Stimulated activated naive CD4-positive, alpha-beta T cell treated with Interleukin-2 at 50 U/mL for 16 hours (primary cell): ENCODE results near the gene ANKRD44.

Experiments
- DNase-seq: peaks from one replicate; lab custom pipeline; 2025; lab: John Stamatoyannopoulos, UW

Gene ANKRD44

DNA sequence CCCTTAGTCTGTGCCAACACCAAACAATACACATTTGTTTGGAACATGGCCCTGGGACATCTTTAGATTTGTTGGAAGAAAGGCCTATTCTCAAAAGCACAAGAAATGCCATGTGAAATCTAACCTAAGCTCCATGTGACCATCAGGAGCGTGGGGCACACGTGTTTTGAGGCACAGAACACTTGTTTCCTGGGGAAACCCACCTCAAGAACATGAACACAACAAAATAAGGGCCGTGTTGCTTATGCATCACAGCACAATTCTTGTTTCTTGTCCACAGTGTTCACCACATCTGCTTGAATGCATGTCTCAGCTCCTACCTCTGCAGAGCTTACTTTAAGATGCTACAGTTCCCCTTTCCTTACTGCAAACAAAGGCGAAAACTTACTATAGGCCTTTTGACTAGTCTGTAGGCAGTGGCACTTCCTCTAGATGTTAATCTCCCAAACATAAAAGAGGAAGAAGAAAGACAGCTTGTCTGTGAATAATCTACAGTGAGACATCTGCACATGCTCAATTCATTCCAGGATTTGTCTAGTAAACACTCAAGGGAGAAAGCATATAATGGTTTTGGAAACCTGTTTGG, 165.0 kb downstream of the ANKRD44 start:
- DNase-seq, result no peak

DNA sequence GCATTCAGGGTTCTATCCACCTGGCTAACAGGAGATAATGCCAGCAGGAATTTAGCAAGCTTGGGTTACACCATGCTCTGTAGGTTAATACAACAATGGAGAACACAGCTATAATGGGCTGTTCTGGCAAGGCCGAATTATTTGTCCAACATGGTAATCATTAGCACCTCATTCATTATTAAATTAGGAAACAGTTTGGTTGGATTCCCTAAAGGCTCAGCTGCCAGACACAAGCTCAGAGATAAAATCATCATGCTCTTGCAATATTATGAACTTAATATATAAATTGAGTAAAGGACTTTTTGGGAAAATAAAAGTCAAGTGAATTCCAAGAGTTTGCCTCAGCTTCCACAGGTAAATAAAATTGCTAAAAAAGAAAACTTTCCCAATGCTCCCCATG, 166.4 kb downstream of the ANKRD44 start:
- no peak for DNase-seq

- no peak for DNase-seq
These were observed 168.7 kb downstream of the ANKRD44 start for GRCh38 chr2:197141702-197142473.

DNA sequence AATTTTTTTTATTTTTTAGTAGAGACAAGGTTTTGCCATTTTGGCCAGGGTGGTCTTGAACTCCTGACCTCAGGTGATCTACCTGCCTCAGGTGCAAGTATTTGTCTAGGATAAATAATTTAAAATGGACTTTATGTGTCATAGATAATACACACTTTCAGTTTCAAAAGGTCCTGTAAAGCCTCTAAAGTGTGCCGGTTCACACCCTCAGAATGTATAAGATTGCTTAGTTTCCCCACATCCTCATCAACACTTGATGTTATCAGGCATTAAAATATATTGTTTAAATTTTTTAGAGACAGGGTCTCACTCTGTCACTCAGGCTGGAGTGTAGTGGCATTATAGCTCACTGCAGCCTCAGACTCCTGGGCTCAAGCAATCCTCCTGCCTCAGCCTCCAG, 170.5 kb downstream of the ANKRD44 start:
- no peak for DNase-seq

GRCh38 chr2:197138506-197138905, 172.1 kb downstream of the ANKRD44 start:
- no peak for DNase-seq

DNA sequence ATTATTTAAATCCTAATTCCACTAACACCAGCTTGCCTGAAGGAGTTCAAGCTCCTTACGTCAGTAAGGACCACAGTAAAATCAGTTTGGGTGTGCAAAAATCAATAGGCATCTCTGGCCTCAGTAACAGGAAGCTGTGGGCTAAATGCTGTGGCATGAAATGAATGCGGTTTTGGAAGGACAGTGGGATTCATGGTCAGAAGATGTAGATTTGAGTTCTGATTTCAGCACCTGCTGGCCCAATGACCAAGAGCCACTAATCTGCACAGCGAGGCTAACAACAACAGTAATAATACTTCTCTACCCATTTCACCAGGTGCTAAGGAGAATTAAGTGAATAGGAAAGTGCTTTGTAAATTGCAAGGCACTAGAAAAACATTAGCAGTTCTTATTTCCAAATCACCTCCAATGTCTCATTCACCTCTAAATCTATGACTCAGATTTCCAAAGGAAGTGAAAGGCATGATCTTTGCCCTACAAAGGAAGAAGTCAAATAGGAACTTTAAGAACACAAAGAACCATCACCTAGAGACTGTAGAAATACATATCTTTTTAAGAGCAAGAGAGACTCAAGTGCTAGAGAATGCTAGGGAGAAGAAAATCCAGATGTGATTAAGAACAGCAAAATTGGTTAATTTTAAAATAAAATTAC, 172.6 kb downstream of the ANKRD44 start:
- no peak for DNase-seq

GRCh38 chr2:197137231-197137630, 173.3 kb downstream of the ANKRD44 start:
- DNase-seq, result no peak

- DNase-seq, result no peak
These were observed 174.1 kb downstream of the ANKRD44 start for GRCh38 chr2:197136452-197136851.

GRCh38 chr2:197135806-197136205, 174.8 kb downstream of the ANKRD44 start:
- no peak for DNase-seq

- DNase-seq, result no peak
These were observed 176.4 kb downstream of the ANKRD44 start for GRCh38 chr2:197134206-197134605.

DNA sequence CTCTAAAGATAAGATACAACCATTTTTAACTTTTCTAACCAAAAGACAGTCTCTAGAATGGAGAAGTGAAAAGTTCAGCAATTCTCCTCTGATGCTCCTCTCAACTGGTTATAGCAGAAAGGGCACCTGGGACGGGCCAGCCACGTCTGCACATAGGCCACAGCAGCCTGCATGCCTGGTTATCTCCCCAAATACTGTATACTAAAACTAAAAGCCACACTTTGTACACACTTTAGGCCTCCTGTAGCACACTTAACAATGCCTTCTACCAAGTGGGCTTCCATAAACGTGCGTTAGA, 179.1 kb downstream of the ANKRD44 start:
- DNase-seq, result no peak

DNA sequence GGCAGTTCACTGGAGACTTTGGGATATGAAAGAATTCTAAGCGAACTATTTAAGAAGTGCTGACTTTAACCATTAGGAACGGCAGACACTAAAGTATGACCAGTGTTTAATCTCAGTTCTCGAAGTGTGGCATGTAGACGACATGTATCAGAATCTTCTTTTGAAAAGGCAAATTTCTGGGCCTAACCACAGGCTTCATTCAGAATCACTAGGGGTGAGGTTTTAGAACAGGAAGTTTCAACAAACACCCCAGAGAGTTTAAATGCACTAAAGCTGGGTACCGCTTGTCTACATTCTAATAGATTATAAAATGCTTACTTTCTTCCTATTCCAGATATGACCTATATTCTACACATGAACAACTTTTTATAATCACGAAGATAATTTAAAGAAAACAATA, 180.3 kb downstream of the ANKRD44 start:
- DNase-seq, result no peak

- DNase-seq, result no peak
These were observed 181.7 kb downstream of the ANKRD44 start for GRCh38 chr2:197128897-197129296.

- no peak for DNase-seq
These were observed 182.5 kb downstream of the ANKRD44 start for GRCh38 chr2:197128126-197128525.

DNA sequence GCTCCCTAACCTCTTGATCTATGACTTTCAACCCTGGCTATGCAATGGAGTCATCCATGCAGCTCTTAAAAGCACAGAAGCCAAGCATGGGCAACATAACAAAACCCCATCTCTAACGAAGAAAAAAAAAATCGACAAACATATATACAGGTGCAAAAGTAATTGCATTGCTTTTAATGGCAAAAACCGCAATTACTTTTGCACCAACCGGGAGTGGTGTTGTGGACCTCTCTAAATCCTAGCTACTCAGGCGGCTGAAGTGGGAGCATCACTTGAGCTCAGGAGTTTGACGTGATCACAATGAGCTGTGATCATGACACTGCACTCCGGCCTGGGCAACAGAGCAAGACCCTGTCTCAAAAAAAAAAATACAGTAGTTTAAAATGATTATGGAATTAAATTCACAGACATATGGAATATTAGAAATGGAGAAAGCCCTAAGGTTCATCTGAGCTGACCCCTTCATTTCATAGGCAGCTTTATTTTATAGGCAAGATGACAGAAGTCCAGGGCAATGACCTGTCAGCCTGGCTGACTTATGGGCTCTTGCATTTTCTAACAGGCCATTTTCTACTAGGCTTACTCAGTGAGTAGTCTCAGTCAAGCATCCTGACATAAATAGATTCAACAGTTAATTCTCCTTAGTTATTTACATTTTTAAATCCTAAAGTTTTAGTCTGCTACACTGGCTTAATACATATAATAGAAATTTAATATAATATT, 183.8 kb downstream of the ANKRD44 start:
- DNase-seq, result no peak

- DNase-seq, result no peak
These were observed 185.8 kb downstream of the ANKRD44 start for GRCh38 chr2:197124639-197125390.

DNA sequence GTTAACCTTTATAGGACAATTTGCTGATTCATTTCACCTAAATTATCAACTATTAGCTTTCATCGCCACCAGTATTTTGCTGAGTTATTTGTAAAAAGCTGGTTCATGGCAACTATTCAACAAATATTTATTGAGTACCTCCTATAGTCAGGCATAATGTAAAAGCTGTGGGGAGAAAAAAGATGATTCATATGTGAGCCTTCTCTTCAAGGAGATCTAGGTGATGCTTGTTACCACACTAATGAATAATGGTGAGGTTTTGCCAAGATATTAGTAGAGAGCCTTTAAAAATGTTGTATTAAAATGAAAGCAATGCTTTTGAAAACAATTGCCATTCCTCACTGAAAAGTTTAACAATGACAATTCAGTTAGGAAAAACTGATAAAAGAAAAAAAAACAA, 187.8 kb downstream of the ANKRD44 start:
- no peak for DNase-seq

DNA sequence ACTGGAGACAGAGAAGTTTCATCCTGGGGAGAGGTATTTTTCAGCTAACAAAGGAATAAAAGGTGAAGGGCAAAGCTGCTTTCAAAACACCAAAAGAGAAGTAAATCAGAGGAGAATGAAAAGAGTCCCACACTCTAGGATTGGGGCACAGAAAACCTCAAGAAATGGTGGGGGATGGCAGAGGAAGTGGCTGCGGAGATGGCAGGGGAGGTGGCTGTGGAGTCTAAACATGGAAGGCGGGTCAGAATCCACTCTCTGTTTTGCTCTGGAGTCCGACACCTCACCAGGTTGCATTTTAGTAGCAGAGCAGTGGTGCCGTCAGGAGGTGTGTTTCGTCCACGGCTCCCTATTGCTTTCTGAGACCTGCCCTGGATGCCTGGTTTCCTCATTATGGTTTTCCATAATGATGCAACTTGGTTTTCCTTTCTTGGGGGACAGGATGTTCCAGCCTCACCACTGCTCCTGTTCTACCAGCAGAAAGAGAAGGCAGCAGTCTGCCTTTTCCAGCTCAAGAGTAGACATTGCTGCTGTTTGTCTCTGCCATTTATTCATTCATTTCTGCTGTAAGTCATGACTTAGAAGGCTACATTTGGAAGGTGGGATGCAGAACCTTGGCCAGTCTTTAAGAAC, 188.7 kb downstream of the ANKRD44 start:
- no peak for DNase-seq

GRCh38 chr2:197121255-197121654, 189.3 kb downstream of the ANKRD44 start:
- no peak for DNase-seq

- DNase-seq, result no peak
These were observed 194.2 kb downstream of the ANKRD44 start for GRCh38 chr2:197116306-197116879.

- no peak for DNase-seq
These were observed 195.3 kb downstream of the ANKRD44 start for GRCh38 chr2:197115325-197115724.
